ENCODE data around the gene LDHAL6B.

Gene LDHAL6B

GRCh38 chr15:59178151-59178695 is 28.4 kb upstream of the LDHAL6B start:
- DNase-seq, result no peak

- peak; percentile 24 for DNase-seq
Measured at GRCh38 chr15:59179717-59180116, 26.9 kb upstream of the LDHAL6B start.

GRCh38 chr15:59180945-59181600 is 25.6 kb upstream of the LDHAL6B start:
- DNase-seq, result peak; percentile 9

GRCh38 chr15:59185725-59186124 is 20.9 kb upstream of the LDHAL6B start:
- DNase-seq, result no peak

- DNase-seq, result no peak
Measured at GRCh38 chr15:59186501-59186900, 20.1 kb upstream of the LDHAL6B start.

- DNase-seq, result no peak
Measured at GRCh38 chr15:59189241-59189640, 17.4 kb upstream of the LDHAL6B start.

GRCh38 chr15:59190291-59190690 is 16.4 kb upstream of the LDHAL6B start:
- no peak for DNase-seq

GRCh38 chr15:59191855-59192237 is 14.8 kb upstream of the LDHAL6B start:
- DNase-seq, result no peak

- DNase-seq, result no peak
Measured at GRCh38 chr15:59194639-59195325, 11.9 kb upstream of the LDHAL6B start.

GRCh38 chr15:59196416-59196815 is 10.2 kb upstream of the LDHAL6B start:
- no peak for DNase-seq

GRCh38 chr15:59197454-59197853 is 9.2 kb upstream of the LDHAL6B start:
- no peak for DNase-seq

- DNase-seq, result no peak
Measured at GRCh38 chr15:59199626-59200465, 6.8 kb upstream of the LDHAL6B start.

- no peak for DNase-seq
Measured at GRCh38 chr15:59200560-59200959, 6.1 kb upstream of the LDHAL6B start.

GRCh38 chr15:59203008-59203407 is 3.6 kb upstream of the LDHAL6B start:
- DNase-seq, result no peak

- DNase-seq, result no peak
Measured at GRCh38 chr15:59203657-59204056, 3.0 kb upstream of the LDHAL6B start.

GRCh38 chr15:59205839-59206622 is 612 bp upstream of the LDHAL6B start:
- DNase-seq, result no peak

- no peak for DNase-seq
Measured at GRCh38 chr15:59208613-59209249, 2.1 kb downstream of the LDHAL6B start.

GRCh38 chr15:59210186-59210585 is 3.5 kb downstream of the LDHAL6B start:
- DNase-seq, result no peak

GRCh38 chr15:59216911-59217310 is 10.3 kb downstream of the LDHAL6B start:
- no peak for DNase-seq

- no peak for DNase-seq
Measured at GRCh38 chr15:59217876-59218498, 11.3 kb downstream of the LDHAL6B start.

GRCh38 chr15:59218710-59219109 is 12.1 kb downstream of the LDHAL6B start:
- DNase-seq, result no peak

All from NCI-H82 (cell line).